ENCODE data around the gene UBN2. TPM values are rescaled to one million over a fixed set of nuclear protein-coding genes. Genes with fewer than 3 reads are reported as not detected.
A peak's percentile ranks its signal among the peaks of the same experiment; 100 is the strongest.
"Not testable (repeated sequence)": the region's sequence is repeated elsewhere in the genome, so short reads cannot be mapped to it uniquely, and the experiment has no call there.

UBN2 gene
- total RNA-seq, 1 donor from 2014 or later = 8.0 TPM

DNA sequence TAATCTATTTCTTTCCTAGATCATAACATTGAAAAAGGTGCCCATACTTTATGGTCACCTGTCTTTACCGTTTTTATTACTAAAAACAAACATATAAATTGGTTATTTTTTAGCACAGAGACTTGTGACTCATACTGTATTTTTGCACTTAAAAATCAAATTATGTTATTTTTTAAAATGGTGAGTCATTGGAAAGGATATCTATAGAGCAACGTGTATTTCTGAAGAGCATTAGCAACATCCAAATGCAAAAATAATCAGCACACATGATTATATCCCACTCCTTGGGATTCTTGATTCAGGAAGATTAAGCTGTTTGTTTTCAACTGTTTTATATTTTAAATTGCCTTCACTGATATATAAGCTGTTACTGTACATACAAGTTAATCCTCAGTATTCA, 69.4 kb downstream of the UBN2 start:
- DNase-seq = peak; percentile 5

DNA sequence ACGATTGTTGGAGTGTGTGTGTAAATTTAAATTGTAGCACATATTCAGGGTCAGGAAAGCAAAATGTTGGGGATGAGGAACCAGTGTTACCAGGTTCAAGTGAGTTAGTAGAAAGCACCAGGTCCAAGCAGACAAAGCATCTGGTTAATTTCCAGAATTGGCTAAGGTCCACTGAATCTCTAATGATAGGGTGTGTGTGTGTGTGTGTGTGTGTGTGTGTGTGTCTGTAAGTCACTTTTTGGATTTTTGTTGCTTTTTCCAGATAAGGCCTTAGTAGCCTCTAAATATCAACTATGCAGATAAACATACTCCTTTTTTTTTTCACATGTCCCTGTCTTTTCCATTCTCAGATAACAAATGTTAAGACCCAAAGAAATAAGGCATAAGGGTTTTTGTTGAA, 73.5 kb downstream of the UBN2 start:
- no peak for DNase-seq

DNA sequence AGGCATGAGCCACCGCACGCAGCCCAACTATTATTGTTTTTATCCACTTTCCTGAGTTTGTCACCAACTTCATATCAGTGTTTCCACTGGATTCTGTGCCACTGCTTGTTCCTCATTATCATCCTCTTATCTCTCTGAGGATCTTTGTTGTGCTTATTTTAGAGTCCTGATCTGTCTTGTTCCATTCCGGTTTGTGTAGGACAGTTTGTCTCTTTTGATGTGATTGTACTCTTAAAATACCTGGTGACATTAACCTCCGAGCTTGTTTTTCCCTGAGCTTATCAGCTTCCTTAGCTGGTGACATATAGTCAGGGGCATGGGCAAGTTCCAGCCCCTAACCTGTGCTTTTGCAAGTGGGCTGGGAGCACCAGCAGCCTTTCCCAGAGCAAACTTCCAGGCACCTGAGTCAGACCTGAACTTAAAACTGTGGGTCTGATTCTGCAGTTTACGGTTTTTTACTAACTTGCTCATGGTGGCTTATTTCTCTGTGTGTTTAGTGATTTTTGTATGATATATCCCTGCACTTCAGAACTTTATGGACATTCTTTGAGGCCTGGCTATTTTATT, 87.0 kb downstream of the UBN2 start:
- DNase-seq = no peak

DNA sequence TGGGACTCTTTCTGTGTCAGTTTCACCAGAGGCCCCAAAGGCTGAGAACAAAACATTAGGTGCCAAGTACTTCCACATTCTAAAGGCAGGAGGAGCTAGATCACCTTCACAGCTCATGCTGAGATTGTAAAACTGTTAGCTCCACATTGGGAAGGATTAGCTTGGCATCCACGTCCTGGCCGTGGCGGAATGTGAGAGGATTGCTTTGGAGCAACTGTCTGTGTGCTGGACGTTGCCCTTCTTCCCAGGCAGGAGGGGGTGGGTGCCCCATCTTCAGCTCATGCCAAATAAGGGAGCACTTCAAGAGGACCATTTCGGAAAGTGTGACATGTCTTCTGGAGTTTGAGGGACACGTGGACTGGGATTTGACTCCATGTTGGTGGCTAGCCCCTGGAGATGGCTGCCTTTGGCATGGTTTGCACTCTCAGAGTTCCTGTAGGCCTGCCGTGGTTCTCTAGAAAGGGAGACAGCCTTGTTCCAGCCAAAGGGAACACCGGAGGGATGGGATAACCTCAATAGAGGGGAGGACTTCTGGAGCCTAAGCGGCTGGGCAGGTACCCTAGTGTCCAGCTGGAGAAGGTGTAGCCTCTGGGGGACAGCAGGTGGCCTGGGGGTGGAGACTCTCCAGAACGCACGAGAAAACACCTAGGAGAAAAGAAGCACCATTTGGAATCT, 90.2 kb downstream of the UBN2 start:
- peak; percentile 41 for DNase-seq

DNA sequence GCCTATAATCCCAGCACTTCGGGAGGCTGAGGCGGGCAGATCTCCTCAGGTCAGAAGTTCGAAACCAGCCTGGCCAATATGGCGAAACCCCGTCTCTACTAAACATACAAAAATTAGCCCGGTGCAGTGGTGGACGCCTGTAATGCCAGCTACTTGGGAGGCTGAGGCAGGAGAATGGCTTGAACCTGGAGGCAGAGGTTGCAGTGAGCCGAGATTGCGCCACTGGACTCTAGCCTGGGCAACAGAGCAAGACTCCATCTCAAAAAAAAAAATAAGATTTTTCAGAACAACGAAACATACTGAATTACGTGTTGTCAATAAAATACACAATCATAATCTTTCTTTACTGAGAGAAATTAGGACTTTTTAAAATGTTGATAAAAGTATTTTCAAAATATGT, 93.7 kb downstream of the UBN2 start:
- DNase-seq = not testable (repeated sequence)

DNA sequence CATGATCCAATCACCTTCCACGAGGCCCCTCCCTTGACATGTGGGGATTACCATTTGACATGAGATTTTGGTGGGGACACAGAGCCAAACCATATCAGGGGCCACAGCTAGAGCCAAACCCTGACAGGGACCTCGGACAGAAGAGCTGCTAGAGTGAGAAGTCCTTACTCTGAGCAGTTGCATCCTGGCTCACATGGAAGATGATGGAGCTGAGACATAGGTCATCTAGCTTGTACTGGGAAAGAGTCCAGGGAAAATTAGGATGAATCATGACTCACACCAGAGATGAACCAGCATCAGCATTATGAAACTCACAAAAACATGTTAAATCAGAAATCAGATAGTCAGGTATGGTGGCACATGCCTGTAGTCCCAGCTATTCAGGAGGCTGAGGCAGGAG, 97.3 kb downstream of the UBN2 start:
- DNase-seq = peak; percentile 15

DNA sequence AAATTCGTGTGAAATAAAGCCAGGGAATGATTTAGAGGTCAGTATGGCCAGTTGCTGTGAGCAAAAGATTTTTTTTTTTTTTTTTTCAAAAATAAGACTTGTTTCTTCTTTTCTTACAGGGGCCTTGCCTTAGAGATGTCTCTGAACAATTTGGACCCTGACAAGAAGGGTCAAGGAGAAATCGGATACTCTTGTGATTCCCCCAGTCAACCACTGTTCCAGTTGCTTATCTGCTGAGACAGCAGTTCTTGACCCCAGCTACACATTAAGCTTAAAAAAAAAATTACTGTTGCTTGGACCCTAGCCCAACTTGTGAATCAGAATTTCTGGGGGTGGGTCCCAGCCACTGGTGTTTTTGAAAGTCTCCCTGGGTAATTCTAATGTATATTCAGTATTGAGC, 98.1 kb downstream of the UBN2 start:
- no peak for DNase-seq

DNA sequence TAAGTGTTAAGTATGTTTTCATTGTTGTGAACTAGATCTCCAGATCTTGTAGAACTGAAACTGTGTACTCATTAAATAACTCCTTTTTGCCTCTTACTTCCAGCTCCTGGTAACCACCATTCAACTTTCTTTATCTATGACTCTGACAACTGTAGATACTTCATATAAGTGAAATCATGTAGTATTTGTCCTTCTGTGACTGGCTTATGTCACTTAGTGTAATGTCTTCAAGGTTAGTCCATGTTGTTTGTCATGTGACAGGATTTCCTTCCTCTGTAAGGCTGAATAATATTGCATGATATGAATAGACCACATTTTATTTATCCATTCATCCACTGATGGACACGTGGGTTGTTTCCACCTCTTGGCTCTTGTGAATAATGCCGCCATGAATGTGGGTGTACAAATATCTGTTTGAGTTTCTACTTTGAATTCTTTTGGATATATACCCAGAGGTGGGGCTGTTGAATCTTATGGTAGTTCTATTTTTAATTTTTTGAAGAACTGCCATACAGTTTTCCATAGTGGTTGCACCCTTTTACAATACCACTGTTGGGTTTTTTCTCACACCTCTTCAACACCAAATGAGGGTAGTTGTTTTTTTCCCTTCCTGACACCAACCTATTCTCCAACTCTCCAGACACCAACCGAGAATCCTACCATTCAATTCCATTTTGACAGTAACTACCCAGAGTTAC, 99.4 kb downstream of the UBN2 start:
- DNase-seq = no peak

DNA sequence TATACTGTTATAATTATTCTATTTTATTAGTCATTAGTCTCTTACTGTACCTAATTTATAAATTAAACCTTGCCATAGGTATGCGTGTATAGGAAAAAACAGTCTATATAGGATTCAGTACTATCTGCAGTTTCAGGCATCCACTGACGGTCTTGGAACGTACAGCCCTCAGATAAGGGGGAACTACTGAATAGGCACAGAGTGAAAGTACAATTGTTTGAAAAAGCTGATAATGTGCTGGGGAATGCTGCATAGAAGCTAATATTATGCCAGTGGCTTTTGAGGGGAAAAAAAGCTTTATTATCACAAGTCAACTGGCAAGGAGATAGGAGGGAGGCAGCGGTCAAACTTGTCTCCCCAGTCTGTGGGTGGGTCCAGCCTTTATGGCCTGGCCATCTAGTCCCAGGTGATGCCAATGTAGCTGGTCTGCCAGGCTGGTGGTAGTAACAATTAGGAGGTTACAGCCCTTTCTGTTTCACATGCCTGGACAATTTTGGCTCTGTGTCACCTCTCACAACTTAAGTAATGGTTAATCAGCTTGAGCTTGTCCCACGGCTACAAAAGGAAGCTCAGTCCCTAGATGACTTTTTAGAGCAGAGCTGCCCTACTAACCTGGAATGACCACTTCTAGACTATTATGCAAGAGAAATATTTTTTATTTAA, 101.8 kb downstream of the UBN2 start:
- no peak for DNase-seq

DNA sequence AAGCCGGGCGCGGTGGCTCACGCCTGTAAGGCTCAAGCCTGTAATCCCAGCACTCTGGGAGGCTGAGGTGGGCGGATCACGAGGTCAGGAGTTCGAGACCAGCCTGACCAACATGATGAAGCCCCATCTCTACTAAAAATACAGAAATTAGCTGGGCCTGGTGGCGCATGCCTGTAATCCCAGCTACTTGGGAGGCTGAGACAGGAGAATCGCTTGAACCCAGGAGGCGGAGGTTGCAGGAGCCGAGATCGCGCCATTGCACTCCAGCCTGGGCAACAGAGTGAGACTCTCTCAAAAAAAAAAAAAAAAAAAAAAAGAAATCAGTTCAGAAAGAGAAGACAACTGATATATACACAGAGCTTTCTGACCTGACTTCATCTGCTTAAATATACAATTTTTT, 102.4 kb downstream of the UBN2 start:
- not testable (repeated sequence) for DNase-seq

DNA sequence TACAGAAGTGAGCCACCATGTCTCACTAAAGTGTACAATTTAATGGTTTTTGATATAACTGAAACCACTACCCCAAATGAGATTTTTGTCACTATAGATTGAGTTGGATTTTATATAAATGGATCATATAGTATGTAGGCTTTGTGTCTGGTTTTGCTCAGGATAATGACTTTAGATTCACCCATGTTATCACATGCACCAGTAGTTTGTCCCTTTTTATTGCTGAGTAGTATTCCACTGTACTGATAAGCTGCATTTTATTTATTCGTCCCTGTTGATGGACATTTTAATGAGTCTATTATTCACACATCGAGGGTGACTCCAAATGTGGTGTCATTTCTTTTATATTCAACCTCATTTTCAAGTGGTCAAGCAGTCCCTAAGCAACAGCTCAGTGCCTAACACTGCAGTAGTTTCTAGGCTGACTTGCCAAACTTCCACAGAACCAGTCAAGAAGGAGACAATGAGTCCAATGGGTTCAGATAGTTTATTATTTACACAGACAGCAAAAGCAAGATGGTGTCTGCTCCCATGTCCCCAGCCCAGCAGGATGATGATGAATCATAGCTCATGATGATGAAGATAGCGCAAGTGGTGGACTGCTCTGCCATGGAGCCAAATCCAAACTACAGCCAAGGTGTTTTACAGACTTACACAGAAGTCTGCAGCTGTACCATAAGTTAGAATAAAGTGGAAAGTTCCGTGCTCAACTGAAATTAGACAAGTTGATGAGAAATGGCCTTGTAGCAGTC, 103.5 kb downstream of the UBN2 start:
- DNase-seq = no peak

DNA sequence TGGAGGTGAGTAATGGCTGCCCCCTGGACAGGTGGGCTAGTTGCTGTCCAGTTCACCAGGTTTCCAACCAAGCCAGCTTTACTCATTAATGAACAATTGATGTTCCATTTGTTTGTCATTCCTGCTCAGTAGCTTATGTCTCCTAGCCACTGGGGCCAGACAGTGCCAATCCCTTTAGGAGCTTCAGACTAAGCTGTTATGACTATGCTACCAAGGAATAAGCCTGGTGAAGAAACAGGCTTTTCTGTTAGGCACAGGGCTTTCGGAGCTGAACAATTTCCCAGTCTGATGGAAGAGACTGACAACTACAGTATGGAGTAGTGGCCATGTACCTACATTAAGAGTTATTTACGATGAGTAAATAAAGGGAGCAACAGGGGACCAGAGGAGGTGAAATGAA, 108.0 kb downstream of the UBN2 start:
- DNase-seq = no peak

DNA sequence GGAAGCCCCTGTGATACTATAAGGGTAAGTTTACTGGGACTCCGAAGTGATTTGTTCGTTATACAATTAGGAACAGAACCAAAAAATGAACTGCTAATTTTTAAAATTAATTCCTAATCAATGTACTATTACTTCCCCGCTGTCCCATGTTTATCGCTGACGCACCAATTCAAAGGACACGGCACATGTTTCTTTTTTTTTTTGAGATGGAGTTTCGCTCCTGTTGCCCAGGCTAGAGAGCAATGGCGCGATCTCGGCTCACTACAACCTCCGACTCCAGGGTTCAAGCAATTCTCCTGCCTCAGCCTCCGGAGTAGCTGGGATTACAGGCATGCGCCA, 108.6 kb downstream of the UBN2 start:
- no peak for DNase-seq

DNA sequence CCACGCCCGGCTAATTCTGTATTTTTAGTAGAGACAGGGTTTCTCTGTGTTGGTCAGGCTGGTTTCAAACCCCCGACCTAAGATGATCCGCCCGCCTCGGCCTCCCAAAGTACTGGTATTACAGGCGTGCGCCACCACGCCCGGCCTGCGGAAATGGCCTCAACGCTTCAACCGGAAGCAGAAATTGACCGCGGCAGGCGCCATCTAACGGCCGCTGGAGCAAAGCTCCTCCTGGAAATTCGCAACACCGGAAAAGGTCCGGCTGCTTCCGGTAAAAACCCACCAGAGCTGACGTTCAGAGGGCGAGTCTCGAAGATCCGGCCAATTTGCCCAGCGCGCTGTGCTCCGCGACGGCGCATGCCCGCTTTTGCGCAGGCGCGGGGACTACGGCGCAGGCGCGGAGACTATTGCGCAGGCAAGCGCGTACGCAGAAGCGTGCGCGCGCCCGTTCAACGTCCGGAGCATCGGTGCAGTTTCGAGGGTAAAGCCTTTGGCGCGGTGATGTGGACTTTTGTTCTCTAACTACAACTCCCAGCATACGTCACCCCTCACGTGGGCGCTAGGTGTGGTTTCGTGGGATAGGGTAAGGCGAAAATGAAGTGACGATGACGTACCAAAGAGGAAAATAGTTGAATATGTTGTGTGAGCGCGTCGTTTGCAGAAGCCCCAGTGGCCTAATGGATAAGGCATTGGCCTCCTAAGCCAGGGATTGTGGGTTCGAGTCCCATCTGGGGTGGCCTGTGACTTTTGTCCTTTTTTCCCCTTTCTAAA, 109.2 kb downstream of the UBN2 start:
- DNase-seq = peak; percentile 100

DNA sequence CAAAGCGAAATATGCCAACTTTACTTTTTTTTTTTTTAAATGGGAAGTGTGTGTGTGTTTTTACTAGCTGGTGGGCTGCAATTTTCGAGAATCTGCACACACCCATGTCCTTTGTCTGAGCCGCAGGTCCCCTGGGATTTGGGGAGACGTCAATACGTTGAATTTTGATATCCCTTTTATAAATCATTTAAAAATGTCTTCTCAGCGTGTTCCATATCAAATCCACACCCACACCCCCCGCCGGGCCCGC, 109.7 kb downstream of the UBN2 start:
- no peak for DNase-seq

DNA sequence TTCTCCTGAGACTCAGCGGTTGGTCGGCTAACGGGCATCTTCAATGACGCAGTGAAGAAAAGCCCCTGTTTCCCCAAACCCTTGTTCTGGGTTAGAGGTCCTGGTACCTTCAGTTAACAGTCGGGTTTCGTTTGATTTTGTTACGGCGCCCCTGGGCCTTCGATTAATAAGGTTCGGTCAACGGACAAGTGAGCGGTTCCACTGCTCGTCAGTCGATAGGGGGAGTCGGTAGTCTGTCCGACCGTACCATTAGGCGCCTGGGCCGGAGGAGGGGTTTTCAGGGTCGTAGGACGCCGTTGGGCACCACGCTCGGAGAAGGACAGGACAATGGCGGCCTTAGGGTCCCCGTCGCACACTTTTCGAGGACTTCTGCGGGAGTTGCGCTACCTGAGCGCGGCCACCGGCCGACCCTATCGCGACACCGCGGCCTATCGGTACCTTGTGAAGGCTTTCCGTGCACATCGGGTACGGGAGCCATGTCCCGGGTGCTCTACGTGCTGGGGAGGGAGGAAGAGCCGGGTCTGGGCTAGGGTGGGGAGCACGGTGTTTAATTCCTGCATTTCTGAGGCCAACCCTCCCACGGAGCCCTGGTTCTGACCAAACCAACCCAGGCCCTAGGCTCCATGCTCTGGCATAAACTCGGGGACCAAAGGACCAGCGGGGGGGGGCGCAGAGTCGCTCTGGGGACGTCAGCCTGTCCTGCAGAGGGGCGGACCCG, 110.2 kb downstream of the UBN2 start, which contains the start of gene FMC1:
TSS of gene FMC1 (plus strand) at position 280 of the 718 bp plus-strand sequence. CDS start at position 328, 48 bp downstream.
- peak; percentile 96 for DNase-seq

DNA sequence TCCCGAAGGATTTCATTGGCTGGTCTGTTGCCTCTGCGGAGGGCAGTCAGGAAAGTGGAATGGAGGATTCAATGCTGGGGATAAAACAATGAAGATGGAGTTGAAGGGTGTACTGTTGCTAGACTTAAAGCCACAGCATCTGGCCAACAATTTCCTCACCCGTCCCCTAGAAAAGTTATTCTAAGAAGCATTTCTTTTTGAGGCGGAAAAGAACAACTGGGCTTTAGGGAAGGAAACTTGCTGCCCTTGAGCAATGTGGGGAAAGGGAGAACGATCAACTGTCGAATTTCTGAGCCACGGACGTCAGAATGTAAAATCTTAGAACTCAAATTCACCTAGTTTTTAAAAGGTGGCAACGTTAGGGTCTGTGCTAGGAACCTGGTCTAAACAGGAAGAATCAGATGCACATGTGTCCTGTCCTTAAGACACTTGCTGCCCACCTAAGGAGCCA, 110.8 kb downstream of the UBN2 start:
- no peak for DNase-seq

DNA sequence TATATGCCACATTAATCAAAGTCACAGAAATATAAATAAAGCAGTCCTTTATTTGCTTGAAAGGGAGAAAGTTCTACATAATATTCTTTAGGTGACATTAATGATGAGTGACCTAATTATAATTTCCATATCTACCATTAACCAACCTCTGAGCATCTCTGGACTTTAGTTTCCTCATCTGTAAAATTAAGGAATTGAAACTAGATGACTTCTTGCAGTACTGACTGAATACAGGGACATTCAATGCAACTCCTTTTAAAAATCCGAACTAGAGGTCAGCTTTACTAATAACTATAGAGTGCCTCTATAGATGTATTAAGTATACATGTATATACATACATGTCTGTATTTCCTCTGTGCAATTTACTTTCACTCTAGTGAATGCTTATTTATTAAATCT, 114.0 kb downstream of the UBN2 start:
- no peak for DNase-seq

DNA sequence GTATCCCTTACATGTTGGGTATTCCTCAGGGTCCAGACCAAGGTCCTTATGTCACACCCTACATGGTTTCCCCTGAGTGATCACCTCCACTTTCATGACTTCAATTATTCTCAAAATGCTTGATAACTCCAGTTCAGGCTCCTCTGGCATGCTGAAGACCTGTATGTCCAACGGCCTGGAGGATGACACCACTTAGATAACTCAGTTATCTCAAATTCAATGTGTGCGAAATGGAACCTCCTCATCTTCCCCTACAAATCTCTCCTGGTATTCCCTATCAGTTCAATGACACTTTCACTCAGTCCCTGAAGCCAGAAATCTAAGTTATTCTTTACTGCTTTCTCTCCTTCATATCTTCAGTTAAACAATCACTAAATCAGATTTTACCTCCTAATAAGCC, 120.0 kb downstream of the UBN2 start:
- DNase-seq = no peak

DNA sequence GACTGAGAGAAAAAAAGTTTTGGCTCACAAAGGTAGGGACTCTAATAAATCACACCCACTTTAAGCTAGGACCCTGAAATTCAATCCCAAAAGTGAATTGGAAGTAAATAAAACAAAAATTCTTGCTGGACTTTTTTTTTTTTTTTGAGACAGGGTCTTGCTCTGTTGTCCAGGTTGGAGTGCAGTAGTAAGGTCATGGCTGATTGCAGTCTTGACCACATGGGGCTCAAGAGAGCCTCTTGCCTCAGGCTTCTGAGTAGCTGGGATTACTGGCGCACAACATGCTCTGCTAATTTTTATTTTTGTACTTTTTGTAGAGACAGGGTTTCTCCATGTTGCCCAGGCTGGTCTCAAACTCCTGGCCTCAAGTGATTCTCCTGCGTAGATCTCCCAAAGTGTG, 123.7 kb downstream of the UBN2 start:
- DNase-seq = no peak

DNA sequence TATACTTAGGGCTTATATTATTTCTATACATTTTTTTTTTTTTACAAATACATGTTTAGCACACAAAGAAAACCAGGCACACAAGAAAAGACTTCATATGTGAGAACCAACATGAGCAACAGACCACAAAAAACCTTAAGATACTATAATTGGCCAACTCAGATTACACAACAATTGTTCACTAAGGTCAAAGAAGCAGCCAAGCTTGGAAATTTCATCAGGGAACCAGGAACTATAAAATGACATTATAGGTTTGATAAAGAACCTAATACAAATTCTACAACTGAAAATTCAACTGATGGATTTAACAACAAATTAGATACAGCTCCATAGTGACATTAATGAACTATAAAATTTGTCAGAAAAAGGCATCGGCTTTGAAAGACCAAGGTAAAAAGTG, 124.3 kb downstream of the UBN2 start:
- DNase-seq = no peak
